NCI-H1092 treated with DMSO at 0.1 percent for 48 hours (cell line): ENCODE results near the gene ROBO2.
A peak's percentile ranks its signal among the peaks of the same experiment; 100 is the strongest.

Experiments
- DNase-seq: peaks from one replicate; lab custom pipeline; 2025; lab: John Stamatoyannopoulos, UW

ROBO2 gene

GRCh38 chr3:77682162-77682561 lies 642.3 kb downstream of the ROBO2 start:
- DNase-seq: peak; percentile 25

- DNase-seq: no peak
Measured at GRCh38 chr3:77684115-77684514, 644.2 kb downstream of the ROBO2 start.

DNA sequence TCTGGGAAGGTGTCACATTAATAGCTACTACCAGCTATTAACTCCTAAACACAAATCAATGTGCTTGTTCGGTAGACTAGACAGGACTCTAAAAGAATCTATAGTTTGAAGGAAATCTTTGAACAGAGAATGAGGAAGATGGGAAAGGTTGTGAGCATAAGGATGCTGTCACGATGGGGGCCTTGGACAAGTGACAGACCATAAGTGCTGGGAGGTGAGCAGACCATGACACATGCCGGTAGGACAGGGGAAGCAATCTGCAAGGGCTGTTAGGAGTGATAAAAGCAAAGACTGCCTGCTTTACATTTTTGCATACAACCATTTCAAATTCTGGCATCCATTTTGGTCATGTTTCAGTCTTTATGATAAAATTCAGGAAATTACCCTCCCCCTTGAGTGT lies 645.8 kb downstream of the ROBO2 start:
- DNase-seq: no peak

GRCh38 chr3:77686560-77686959 lies 646.7 kb downstream of the ROBO2 start:
- peak; percentile 16 for DNase-seq

- no peak for DNase-seq
Measured at GRCh38 chr3:77687545-77687944, 647.6 kb downstream of the ROBO2 start.

DNA sequence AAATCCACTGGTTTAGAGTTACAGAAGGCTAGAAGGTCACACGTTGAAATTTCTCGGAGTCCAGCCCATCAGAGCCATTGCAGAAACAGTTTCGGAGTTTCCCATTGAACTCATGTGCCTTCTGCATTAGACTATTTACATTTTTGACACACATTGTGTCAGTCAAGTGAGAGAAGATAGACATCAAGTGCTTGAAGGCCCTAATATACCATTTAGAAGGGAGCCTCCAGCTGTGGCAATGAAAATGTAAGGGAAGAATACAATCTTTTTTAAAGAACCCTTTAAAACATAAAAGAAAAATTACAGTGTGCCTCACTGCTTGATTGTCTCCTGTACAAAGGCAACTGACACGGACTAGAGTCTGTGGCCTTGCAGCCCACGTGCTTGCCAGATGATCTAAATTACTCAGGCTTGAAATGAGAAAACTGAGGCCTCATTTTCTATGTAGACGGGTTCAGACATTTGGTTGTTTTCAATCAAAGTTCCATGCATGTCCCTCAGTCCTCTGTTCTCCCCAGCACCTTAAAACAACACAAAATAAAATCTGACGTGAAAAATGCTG lies 650.5 kb downstream of the ROBO2 start:
- DNase-seq: no peak

- DNase-seq: no peak
Measured at GRCh38 chr3:77693147-77693546, 653.2 kb downstream of the ROBO2 start.

GRCh38 chr3:77699125-77699691 lies 659.3 kb downstream of the ROBO2 start:
- no peak for DNase-seq
